Stimulated activated CD4-positive, alpha-beta T cell treated with anti-CD3 and anti-CD28 coated beads, TNF-alpha, amount 100 ng/mL, for 48 hours (primary cell): ENCODE measurements around the gene DVL1.
A peak's percentile ranks its signal among the peaks of the same experiment; 100 is the strongest.

Source experiments
- DNase-seq, 3 donors: peaks; one replicate each; pipeline ENCODE4 v3.0.0-alpha.2; 2020; ENCODE audit warnings: low read depth in 3 of 3

Gene DVL1

DNA sequence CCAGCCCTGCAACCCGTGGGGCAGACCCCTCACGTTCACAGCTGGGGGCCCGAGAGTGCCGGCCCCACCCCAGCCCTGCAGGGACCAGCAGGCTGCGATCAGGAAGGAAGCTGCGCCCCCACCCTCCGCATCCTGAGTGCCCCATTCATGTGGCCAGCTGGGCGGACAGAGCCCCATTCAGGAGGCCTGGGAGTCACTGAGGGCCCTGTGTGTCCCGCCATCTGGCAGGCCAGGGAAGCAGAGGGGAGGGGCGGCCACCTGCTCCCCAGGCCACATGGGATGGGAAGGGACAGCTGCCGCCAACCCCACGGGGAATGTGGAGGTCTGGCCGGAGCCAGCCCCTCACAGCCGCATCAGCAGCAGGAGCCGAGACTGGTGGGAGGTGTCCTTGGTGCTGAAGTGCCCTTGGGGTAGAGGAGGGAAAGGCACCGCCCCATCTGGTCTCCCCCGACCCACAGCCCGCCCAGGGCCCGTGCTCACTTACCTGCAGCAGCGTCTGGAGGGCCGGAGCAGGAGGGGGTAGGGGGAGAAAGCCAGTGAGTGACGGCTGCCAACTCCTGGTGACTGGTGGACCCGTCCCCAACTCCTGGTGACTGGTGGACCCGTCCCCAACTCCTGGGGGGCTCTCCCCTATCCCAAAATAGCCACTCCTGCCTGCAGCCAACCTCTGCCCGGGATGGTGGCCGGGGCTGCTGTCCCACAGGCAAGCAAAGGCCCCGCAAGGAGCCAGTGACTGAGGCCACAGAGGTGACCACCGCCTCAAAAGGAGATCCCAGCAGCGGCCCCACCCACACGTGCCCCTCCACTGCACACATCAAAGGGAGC is 50.1 kb downstream of the DVL1 start:
- no peak for DNase-seq

DNA sequence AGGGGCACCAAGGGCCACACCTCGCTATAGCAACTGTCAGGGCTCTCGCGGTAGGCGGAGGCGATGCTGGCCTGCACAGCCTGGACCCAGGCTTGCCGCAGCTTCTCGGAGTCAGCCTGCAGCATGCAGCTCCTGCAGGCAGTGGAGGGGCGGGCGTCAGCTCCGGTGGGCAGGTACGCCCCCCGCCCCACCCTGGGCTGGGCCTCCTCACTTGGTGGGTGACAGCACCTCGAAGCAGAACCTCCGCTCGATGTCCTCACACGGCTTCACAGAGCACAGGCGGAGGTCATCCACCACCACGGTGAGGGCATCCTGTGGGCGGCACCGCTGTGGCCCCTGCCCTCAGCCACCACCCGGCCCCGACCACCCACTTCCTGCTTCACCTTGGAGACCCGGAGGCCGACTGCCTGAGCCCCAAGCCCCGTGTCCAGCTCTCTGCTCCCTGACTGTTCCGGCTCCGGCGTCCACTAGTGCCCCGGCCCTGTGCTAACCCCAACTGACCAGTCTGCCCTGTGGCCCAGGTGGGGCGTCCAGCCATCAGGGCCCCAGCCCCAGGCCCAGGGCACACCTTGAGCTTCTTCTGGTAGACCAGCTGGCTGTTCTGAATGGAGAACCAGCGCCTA is 51.3 kb downstream of the DVL1 start:
- DNase-seq: no peak

DNA sequence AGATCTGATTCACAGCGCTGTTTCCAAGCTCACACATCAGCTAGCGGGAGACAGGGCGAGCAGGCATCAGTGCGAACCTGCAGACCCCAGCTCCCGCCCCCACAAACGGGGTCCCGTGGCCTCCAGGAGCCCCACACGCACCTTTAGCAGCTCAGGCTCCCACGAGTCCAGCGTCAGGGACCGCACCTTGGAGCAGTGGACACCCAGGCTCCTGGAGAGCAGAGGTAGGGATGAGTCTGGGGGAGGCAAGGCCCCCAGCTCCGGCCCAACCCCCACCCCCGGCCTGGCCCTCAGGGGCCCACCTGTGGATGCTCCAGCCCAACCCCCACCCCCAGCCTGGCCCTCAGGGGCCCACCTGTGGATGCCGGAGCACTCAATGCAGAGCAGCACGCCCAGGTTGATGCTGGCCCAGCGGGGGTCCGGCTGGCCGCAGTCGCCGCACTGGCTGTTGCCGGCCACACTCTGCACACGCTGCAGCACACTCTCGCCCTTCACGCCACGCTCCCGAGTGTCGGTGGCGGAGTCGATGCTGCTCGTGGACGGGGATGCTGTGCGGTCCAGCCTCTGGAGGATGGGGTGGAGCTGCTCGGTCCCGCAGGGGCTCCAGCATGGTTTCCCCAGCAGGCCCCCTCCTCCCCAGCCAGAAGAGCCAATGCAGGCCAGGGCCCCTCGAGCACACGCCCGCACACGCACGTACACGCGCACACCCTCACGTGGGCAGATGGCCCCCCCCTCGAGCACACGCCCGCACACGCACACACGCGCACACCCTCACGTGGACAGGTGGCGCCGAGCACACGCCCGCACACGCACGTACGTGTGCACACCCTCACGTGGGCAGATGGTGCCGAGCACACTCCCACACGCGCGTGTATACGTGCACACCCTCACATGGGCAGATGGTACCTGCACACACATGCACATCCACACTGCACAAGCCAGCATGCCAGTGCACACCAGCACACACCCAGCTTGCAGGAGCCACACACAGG is 52.9 kb downstream of the DVL1 start:
- DNase-seq: no peak

DNA sequence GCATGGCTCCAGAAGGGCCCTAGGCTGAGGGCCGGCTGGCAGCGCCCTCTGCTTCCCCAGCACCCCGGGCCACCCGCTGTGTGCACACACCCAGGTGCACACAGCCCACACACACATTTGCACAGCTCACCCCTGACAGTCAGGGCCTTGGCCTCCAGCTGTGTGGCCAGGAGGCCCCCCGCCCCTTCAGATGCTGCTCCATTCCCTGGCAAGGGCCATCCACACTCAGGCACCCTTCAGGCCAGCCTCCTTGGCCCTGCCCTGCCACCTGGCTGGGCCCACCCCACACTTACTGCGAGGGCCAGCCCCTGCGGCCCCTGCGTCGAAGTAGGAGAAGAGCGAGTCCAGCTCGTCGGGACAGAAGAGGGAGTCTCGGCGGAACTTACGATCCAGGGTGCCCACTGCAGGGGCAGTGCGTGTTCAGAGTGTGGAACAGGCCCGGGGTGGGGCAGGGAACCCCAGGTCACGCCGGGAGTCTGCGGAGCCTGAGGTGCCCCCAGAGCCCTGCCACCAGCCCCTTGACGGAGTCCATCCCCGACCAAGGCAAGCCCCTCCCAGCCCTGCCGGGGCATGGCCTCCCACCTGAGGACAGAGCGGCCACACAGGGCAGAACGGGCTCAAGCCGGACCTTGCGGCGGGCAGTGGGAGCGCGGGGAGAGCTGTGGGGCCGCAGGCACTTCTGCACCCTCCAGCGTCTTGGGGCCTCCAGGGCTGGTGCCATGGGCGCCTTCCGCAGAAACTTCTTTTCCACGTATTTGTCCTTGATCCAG is 53.9 kb downstream of the DVL1 start:
- DNase-seq: no peak

DNA sequence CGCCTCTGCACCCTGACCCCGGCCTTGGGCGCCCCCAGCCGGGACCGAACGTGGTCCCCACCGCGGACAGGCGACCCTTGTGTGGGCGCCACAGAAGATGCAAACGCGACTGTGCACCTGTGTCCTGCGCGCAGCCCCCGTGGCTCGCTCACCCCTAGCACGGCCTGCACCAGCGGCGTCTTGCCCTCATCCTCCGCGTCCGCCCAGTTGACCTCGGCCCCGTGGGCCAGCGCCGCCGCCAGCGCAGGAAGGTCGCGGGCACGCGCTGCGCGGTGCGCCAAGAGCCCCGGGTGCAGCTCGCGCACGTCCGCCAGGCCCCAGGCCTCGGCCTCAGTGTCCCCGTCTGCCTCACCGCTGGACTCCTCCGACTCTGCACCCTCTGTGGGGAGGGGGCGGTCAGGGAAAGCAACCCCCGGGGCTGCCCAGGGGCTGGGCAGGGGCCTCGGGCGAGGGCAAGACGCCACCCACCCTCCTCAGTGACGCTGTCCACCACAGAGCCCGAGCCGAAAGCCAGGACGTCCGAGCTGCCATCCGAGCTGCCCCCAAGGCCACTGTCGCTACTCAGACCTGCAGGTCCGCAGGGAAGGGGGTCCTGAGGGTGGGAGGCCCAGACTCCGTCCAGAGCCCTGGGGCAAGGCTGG is 54.8 kb downstream of the DVL1 start:
- DNase-seq: no peak

DNA sequence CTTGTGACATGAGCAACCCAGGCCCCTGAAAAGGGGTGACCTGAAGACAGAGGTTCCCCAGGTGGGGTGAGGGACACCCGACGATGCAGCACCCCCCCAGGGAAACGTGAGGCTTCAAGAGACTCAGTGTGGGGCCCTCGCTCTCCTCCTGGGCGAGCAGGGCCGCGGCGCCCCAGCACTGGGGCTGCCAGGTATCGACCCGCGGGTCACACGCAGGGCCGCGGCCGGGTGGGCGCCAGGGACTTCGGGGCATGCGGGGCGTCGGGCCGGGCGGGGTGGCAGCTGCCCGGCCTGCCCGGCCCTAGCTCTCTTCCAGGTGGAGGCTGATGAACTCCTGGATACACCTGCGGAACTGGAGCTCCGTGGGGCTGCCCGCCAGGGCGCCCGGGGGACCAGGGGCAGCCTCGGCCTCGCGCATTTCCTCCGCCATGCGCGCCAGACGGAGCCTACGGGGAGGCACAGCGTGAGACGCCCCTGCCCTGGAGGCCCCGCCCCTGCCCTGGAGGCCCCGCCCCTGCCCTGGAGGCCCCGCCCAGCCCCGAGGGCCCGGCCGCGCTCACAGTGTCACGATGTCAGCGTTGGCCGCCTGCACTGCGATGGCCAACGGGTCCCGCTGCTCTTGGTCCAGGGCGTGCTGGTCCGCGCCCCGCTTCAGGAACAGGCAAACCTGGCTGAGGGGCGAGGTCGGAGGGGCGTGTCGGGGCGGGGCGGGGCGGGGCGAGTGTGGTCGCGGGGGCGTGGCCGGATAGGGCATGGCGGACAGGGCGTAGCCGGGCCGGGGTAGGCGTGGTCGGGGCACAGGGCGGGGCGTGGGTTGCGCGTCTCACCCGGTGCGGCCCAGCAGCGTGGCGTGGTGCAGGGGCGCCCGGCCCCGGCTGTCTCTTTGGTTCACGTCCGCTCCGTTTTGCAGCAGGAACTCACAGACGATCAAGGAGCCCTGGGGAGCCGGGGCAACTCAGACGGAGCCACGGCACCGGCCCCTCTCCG is 55.7 kb downstream of the DVL1 start:
- DNase-seq: no peak

DNA sequence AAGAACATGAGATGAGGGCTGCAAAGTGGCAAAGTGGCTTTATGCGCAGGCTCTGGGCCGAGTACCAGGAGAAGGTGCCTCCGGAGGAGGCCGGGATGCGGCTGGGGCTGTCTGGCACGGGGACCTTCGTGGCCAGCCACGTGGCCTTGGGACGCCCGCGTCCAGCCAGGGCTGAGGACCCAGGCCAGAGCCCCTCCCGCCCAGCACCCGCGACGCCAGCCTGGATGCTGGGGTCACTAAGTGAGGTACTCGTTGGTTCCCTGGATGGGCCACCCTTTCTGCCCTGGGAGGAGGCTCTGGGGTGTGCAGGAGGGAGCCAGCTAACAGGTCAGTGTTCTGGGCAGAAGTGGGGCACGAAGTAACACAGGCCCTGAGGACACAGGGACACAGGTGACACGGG is 56.4 kb downstream of the DVL1 start:
- no peak for DNase-seq

DNA sequence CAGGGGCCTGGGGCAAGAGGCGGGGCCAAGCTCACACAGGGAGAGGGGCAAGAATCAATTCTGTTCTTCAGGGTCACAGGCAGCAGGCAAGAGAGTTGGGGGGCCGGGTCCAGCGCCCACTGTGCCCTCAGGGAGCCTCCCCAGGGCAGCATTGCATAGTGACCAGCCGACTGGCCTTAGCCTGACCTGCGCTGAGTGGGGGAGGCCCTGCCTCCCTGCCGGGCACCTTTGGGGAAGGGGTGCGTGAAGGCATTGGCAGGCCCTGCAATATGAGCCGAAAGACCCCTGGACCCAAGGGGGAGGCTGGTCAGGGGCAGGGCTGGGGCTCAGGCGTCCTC is 56.8 kb downstream of the DVL1 start:
- no peak for DNase-seq

DNA sequence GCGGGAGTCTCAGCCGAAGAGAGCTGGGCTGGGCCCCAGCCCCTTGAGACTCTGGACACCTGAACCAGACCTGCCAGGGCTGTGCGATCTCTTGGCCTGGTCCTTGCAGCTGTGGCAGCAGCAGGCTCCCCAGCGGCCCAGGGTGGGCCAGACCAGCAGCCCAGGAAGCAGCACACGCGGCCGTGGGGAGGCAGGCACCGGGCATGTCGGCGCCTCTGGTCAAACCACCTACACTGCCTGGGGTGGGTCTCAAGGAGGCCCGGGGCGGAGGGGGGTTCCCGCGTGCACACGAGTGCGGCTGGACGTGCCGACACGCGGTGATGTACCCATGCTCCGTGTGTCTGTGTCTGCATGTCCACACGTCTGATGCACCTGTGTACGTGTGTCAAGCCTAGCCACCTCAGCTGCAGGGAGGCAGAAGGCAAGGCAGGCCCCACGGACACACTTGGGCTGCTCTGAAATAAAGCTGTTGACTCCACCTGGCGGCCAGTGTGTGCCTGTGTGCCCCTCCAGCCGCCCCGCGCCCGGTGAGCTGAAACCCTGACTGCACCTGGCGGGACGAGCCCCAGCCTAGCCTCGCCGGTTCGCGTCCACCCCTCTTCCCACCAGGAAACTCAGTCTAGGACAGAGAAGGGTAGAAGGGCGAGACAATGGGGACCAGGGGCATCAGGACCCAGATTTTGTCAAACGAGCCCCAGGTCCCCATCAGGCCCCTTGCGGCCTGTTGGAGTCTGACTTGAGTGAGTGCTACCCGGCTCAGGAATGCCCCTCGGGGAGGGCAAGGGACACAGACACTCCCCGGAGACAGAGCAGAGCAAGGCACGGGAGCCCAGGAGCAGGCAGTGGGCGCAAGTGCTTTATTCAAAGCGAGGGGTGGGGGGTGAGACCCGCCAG is 57.4 kb downstream of the DVL1 start:
- peak in 1 of 3 donors; percentile 40 for DNase-seq

DNA sequence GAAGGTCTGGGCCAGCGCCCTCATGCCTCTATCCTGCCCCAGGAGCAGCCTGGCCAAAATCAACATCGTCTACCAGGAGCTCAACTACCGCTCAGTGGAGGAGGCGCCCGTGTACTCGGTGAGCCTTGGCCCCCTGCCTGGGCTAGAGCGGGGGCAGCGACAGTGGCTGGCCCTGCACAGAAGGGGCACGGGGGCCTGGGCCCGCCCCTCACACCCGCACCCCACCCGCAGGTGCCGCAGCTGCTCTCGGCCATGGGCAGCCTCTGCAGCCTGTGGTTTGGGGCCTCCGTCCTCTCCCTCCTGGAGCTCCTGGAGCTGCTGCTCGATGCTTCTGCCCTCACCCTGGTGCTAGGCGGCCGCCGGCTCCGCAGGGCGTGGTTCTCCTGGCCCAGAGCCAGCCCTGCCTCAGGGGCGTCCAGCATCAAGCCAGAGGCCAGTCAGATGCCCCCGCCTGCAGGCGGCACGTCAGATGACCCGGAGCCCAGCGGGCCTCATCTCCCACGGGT is 58.1 kb downstream of the DVL1 start:
- no peak for DNase-seq

DNA sequence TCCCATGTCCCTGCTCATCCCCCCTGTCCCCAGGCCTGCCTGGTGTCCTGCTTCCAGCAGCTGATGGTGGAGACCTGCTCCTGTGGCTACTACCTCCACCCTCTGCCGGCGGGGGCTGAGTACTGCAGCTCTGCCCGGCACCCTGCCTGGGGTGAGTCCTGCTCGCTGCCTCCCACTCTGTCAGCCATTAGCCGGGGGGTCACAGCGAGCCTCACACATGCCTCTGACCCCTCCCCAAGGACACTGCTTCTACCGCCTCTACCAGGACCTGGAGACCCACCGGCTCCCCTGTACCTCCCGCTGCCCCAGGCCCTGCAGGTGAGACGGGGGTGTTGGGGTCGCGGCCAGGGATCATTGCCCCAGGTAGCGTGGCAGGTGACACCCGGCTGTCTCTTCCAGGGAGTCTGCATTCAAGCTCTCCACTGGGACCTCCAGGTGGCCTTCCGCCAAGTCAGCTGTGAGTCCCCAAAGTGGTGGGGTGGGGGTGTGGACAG is 58.9 kb downstream of the DVL1 start:
- no peak for DNase-seq

DNA sequence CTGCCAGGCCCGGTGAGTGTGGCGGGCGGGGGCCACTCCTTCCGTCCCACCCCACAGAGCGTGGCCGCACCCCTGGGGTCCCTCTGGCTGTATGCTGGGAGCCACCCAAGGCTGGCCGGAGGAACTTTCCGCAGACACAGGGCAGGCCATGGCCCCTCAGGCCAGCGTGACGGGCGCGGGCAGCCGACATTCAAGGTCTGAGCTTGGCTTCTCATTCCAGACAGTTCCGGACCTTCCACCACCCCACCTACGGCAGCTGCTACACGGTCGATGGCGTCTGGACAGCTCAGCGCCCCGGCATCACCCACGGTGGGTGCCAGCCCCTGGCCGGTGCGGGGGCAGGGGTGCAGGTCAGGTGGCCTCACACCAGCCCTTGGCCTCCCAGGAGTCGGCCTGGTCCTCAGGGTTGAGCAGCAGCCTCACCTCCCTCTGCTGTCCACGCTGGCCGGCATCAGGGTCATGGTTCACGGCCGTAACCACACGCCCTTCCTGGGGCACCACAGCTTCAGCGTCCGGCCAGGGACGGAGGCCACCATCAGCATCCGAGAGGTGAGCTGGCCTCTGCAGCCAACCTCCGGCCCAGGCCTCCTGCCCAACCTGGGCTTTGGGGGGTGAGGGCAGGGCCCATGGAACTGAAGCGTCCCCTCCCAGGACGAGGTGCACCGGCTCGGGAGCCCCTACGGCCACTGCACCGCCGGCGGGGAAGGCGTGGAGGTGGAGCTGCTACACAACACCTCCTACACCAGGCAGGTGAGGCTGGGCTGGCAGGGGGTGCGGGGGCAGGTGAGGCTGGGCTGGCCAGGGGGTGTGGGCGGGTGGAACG is 61.7 kb downstream of the DVL1 start:
- DNase-seq: no peak

DNA sequence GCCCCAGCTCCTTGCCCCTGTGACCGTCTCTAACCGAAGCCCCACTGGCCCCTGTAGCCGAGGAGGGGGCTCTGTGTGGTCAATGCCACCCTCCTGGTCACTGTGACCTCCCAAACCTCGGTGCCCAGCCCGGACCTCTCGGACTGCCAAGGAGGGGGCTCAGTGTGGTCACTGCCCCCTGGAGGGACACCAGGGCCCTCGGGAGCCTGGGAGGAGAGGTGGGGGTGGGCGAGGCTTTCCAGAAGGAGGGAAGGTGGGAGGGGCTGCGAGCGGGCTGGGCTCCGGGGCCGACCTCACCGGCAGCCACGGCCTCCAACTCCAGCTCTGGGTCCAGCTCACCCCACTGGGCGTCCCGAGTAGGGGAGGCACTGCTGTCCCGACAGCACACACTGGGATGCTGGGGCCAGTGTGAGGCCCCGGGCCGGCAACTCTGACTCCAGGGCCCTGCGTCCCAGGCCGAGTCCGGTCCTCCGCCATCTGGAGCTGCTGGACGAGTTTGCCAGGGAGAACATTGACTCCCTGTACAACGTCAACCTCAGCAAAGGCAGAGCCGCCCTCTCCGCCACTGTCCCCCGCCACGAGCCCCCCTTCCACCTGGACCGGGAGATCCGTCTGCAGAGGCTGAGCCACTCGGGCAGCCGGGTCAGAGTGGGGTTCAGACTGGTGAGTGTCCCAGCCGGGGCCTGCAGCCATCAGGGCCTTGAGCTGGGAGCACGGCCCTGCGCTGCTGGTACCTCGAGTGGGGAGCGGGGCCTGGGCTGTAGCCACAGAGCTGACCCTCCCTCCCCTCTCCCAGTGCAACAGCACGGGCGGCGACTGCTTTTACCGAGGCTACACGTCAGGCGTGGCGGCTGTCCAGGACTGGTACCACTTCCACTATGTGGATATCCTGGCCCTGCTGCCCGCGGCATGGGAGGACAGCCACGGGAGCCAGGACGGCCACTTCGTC is 62.6 kb downstream of the DVL1 start:
- DNase-seq: no peak

DNA sequence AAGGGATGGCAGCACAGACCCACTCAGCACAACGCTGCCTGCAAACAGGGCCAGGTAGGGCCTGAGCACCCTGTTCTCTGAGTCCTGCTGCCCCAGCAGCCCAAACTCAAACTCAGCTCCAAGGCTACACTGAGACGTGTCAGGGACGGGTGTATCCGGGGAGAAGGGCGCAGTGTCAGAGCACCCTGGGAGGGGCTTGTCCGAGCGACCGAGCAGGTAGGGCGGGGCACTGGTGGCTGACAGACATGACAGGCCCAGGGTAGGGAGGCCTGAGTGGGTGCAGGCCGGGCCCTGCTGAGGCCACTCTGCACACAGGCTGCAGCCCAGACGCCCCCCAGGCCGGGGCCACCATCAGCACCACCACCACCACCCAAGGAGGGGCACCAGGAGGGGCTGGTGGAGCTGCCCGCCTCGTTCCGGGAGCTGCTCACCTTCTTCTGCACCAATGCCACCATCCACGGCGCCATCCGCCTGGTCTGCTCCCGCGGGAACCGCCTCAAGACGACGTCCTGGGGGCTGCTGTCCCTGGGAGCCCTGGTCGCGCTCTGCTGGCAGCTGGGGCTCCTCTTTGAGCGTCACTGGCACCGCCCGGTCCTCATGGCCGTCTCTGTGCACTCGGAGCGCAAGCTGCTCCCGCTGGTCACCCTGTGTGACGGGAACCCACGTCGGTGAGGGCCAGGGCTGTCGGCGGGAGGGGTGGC is 63.5 kb downstream of the DVL1 start:
- no peak for DNase-seq
